ENCODE data around the gene LIM2. TPM values are rescaled to one million over a fixed set of nuclear protein-coding genes. Genes with fewer than 3 reads are reported as not detected.

LIM2 gene
- total and polyA plus RNA-seq, 2 experiments from 2014 or later: not detected

DNA sequence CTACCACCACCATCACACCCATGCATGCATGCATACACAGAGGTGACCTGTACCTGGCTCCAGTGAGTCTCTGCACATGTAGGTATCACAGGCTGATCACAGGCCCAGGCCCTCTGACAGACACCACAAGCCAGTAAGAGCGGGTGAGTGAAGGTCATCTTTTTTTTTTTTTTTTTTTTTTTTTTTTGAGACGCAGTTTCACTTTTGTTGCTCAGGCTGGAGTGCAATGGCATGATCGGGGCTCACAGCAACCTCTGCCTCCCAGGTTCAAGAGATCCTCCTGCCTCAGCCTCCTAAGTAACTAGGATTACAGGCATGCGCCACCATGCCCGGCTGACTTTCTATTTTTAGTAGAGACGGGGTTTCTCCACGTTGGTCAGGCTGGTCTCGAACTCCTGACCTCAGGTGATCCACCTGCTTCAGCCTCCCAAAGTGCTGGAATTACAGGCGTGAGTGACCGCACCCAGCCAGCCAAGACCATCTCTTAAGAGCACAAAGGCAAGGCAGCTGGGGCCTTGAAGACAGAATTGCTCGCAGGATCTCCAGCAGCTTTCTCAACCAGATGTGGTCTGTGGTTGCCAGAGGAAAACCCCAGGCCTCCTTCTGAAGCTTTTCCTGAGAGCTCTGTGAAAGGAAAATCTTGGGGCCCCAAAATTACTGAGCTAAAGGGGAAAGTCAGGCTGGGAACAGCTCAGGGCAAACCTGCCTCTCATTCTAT is 12.1 kb downstream of the LIM2 start (continued):
- no peak for TF ChIP-seq REST (IDR thresholded peaks at IDR 0.05; ENCODE audit: unreplicated experiment)

DNA sequence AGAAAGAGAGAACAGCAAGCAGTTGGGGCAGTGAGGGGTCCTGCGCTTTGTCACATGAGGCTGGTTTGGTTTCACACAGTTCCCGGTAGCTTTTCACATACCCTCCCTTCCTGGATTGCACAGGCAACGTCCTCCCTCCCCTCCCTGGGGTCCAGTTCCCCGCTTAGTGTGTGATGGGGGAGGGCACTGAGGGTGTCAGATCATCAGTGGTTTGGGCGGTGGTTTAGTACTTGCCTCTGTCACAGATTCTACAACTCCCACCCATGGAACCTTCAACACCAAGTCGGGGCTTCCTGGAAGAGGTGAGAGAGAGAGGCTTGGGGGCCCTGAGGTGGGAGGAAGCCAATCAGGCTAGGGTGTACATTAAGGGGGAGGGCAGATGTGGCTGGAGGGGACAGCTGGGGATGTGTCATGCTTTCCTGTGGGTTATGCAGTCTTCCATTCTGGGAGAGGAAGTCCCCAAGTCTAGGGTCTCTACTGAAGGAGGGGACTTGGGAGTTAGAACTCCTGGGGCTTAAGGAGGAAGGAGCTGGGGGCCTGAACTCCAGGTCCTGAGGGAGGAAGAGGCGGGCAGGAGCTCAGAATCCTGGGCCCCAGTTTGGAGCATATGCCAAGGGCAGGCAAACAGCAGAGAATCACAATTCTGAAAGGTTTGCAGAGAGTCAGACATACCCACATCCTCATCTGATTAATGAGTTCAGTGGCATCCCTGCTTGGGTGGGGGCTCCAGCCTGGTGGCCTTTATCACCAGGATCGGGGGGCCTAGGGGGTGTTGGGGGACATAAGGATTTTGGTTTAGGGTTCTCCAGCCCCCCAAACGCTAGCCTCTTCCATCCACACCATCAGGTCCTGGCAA is 14.9 kb downstream of the LIM2 start, which contains the start of gene NKG7:
Gene NKG7 (minus strand): TSS at position 6 of the 856 bp plus-strand sequence. CDS start 119 bp downstream, outside the sequence.
- H3F3A ChIP-seq (replicated peaks; ENCODE audit: low read depth): no peaks in the 10 kb centered on the region; the same call in 1 of the 2 replicates
- H3K4me2 ChIP-seq: no peak within 1 kb of the TSS
- H2AFZ ChIP-seq: no peak within 1 kb of the TSS
- H3K4me1 ChIP-seq (ENCODE audit: insufficient read depth): peaks cover 7% of the 10 kb centered on the region; the same call in 1 of the 2 replicates
- H3K79me2 ChIP-seq (replicated peaks; ENCODE audit: insufficient read depth): no peaks in the 10 kb centered on the region
- no peaks in the 10 kb centered on the region for H3K27me3 ChIP-seq (ENCODE audit: insufficient read depth)
- Mint-ChIP-seq H3K36me3 (ENCODE audit: low read depth) (no peaks in the 10 kb centered on the region), H3K4me3 (no peak within 1 kb of the TSS), H3K9me3 (no peaks in the 10 kb centered on the region; the same call in 1 of the 3 replicates), H3K27me3 (ENCODE audit: insufficient read depth, low read depth, poor library complexity) (peaks cover 12% of the 10 kb centered on the region), H3K4me1 (peaks cover 7% of the 10 kb centered on the region), H3K27ac (no peak within 1 kb of the TSS)
- DNase-seq (ENCODE audit: low spot score) (no peak), ATAC-seq (no peak)
- no peak within 1 kb of the TSS for H3K4me3 ChIP-seq
- H3K36me3 ChIP-seq (ENCODE audit: insufficient read depth): no peaks in the 10 kb centered on the region
- H3K9me2 ChIP-seq (ENCODE audit: insufficient read depth): 0 out of 2 replicates have a peak, but pooled peaks cover 2% of the 10 kb centered on the region
- TF ChIP-seq ZNF114 (CRISPR knock-in tag; IDR thresholded peaks at IDR 0.05) (no peak), CTCF (conservative IDR thresholded peaks at IDR 0.05; ENCODE audit: low read depth in 2 of 2) (no peak), CREB1 (CRISPR knock-in tag; IDR thresholded peaks at IDR 0.05; ENCODE audit: low read depth) (no peak)
- no peaks in the 10 kb centered on the region for H4K20me1 ChIP-seq (replicated peaks; ENCODE audit: insufficient read depth)
- no peak within 1 kb of the TSS for H3K27ac ChIP-seq (ENCODE audit: low read depth)
